ENCODE measurements around the gene OTUD7B. TPM values are rescaled to one million over a fixed set of nuclear protein-coding genes. Genes with fewer than 3 reads are reported as not detected.

Gene OTUD7B
- total and polyA plus RNA-seq, 4 donors: 6.3 to 41.2 (median 21.5) TPM

- no peaks in the 10 kb centered on the region for H3K9me3 ChIP-seq (ENCODE audit: control insufficient read depth, low read length)
- H3K4me3 ChIP-seq (ENCODE audit: low read length in 2 of 2): no peak overlapping the region
- no peak for ATAC-seq (ENCODE audit: low FRiP score)
- intact Hi-C loops (cut with DNase I): no loop called here
- H3K27ac ChIP-seq (ENCODE audit: low read depth in 1 of 2, low read length in 2 of 2): no peak overlapping the region
- no peak for DNase-seq
- H3K36me3 ChIP-seq (ENCODE audit: control insufficient read depth in 1 of 2, insufficient read depth in 2 of 2, low read length in 1 of 2): peaks cover 0 to 4% of the 10 kb centered on the region in 2 donors
- 90 to 91% methylated on average over 3 of the region's 3 CpGs for WGBS, 2 donors
- H3K4me1 ChIP-seq (ENCODE audit: control insufficient read depth in 1 of 2, insufficient read depth in 2 of 2, low read length in 2 of 2): no peaks in the 10 kb centered on the region
- no peaks in the 10 kb centered on the region for H3K27me3 ChIP-seq (ENCODE audit: control insufficient read depth in 1 of 2, insufficient read depth in 2 of 2, low read length in 1 of 2)
These were observed 33.2 kb downstream of the OTUD7B start for GRCh38 chr1:149977345-149977744.

GRCh38 chr1:149972547-149972946 lies 38.0 kb downstream of the OTUD7B start:
- H3K9me3 ChIP-seq (ENCODE audit: control insufficient read depth, low read length): no peaks in the 10 kb centered on the region
- H3K27ac ChIP-seq (ENCODE audit: low read depth in 1 of 2, low read length in 2 of 2): no peak overlapping the region
- H3K36me3 ChIP-seq (ENCODE audit: control insufficient read depth in 1 of 2, insufficient read depth in 2 of 2, low read length in 1 of 2): peaks cover 4 to 6% of the 10 kb centered on the region in 2 donors
- H3K27me3 ChIP-seq (ENCODE audit: control insufficient read depth in 1 of 2, insufficient read depth in 2 of 2, low read length in 1 of 2): no peaks in the 10 kb centered on the region
- DNase-seq (no peak), ATAC-seq (ENCODE audit: low FRiP score) (no peak)
- intact Hi-C loops (cut with DNase I): no loop called here
- WGBS, 2 donors: 85 to 92% methylated on average over 2 of the region's 2 CpGs
- H3K4me1 ChIP-seq (ENCODE audit: control insufficient read depth in 1 of 2, insufficient read depth in 2 of 2, low read length in 2 of 2): no peaks in the 10 kb centered on the region
- H3K4me3 ChIP-seq (ENCODE audit: low read length in 2 of 2): no peak overlapping the region

GRCh38 chr1:149967646-149968045 lies 42.9 kb downstream of the OTUD7B start:
- intact Hi-C loops (cut with DNase I): no loop called here
- Histone ChIP-seq H3K36me3 (ENCODE audit: control insufficient read depth in 1 of 2, insufficient read depth in 2 of 2, low read length in 1 of 2) (peaks cover 6 to 12% of the 10 kb centered on the region in 2 donors), H3K9me3 (ENCODE audit: control insufficient read depth, low read length) (no peaks in the 10 kb centered on the region), H3K4me3 (ENCODE audit: low read length in 2 of 2) (no peak overlapping the region), H3K27ac (ENCODE audit: low read depth in 1 of 2, low read length in 2 of 2) (no peak overlapping the region), H3K27me3 (ENCODE audit: control insufficient read depth in 1 of 2, insufficient read depth in 2 of 2, low read length in 1 of 2) (no peaks in the 10 kb centered on the region), H3K4me1 (ENCODE audit: control insufficient read depth in 1 of 2, insufficient read depth in 2 of 2, low read length in 2 of 2) (no peaks in the 10 kb centered on the region)
- DNase-seq (no peak), ATAC-seq (ENCODE audit: low FRiP score) (no peak)

- no peak overlapping the region for H3K4me3 ChIP-seq (ENCODE audit: low read length in 2 of 2)
- no peaks in the 10 kb centered on the region for H3K4me1 ChIP-seq (ENCODE audit: control insufficient read depth in 1 of 2, insufficient read depth in 2 of 2, low read length in 2 of 2)
- no peak for ATAC-seq (ENCODE audit: low FRiP score)
- no peak for DNase-seq
- 86 to 87% methylated on average over 3 of the region's 3 CpGs for WGBS, 2 donors
- H3K9me3 ChIP-seq (ENCODE audit: control insufficient read depth, low read length): no peaks in the 10 kb centered on the region
- no peak overlapping the region for H3K27ac ChIP-seq (ENCODE audit: low read depth in 1 of 2, low read length in 2 of 2)
- no peaks in the 10 kb centered on the region for H3K27me3 ChIP-seq (ENCODE audit: control insufficient read depth in 1 of 2, insufficient read depth in 2 of 2, low read length in 1 of 2)
- H3K36me3 ChIP-seq (ENCODE audit: control insufficient read depth in 1 of 2, insufficient read depth in 2 of 2, low read length in 1 of 2): peaks cover 6 to 12% of the 10 kb centered on the region in 2 donors
- intact Hi-C loops (cut with DNase I): no loop called here
These were observed 43.5 kb downstream of the OTUD7B start for GRCh38 chr1:149967041-149967440.

GRCh38 chr1:149966405-149966804 lies 44.1 kb downstream of the OTUD7B start:
- ATAC-seq (ENCODE audit: low FRiP score) (no peak), DNase-seq (no peak)
- no peaks in the 10 kb centered on the region for H3K9me3 ChIP-seq (ENCODE audit: control insufficient read depth, low read length)
- H3K27me3 ChIP-seq (ENCODE audit: control insufficient read depth in 1 of 2, insufficient read depth in 2 of 2, low read length in 1 of 2): no peaks in the 10 kb centered on the region
- no peak overlapping the region for H3K4me3 ChIP-seq (ENCODE audit: low read length in 2 of 2)
- 58 to 63% methylated on average over 1 of the region's 1 CpG for WGBS, 2 donors
- H3K27ac ChIP-seq (ENCODE audit: low read depth in 1 of 2, low read length in 2 of 2): no peak overlapping the region
- peaks cover 4 to 12% of the 10 kb centered on the region in 2 donors for H3K36me3 ChIP-seq (ENCODE audit: control insufficient read depth in 1 of 2, insufficient read depth in 2 of 2, low read length in 1 of 2)
- intact Hi-C loops (cut with DNase I): no loop called here
- no peaks in the 10 kb centered on the region for H3K4me1 ChIP-seq (ENCODE audit: control insufficient read depth in 1 of 2, insufficient read depth in 2 of 2, low read length in 2 of 2)

GRCh38 chr1:149965440-149965839 lies 45.1 kb downstream of the OTUD7B start:
- H3K9me3 ChIP-seq (ENCODE audit: control insufficient read depth, low read length): no peaks in the 10 kb centered on the region
- peaks cover 4 to 12% of the 10 kb centered on the region in 2 donors for H3K36me3 ChIP-seq (ENCODE audit: control insufficient read depth in 1 of 2, insufficient read depth in 2 of 2, low read length in 1 of 2)
- no peaks in the 10 kb centered on the region for H3K27me3 ChIP-seq (ENCODE audit: control insufficient read depth in 1 of 2, insufficient read depth in 2 of 2, low read length in 1 of 2)
- H3K4me1 ChIP-seq (ENCODE audit: control insufficient read depth in 1 of 2, insufficient read depth in 2 of 2, low read length in 2 of 2): no peaks in the 10 kb centered on the region
- intact Hi-C loops (cut with DNase I): no loop called here
- ATAC-seq (ENCODE audit: low FRiP score) (no peak), DNase-seq (no peak)
- 80 to 82% methylated on average over 3 of the region's 3 CpGs for WGBS, 2 donors
- H3K27ac ChIP-seq (ENCODE audit: low read depth in 1 of 2, low read length in 2 of 2): no peak overlapping the region
- H3K4me3 ChIP-seq (ENCODE audit: low read length in 2 of 2): no peak overlapping the region

GRCh38 chr1:149963358-149963757 lies 47.2 kb downstream of the OTUD7B start:
- ATAC-seq (ENCODE audit: low FRiP score): no peak
- 44 to 48% methylated on average over 3 of the region's 3 CpGs for WGBS, 2 donors
- Histone ChIP-seq H3K4me3 (ENCODE audit: low read length in 2 of 2) (no peak overlapping the region), H3K4me1 (ENCODE audit: control insufficient read depth in 1 of 2, insufficient read depth in 2 of 2, low read length in 2 of 2) (no peaks in the 10 kb centered on the region), H3K9me3 (ENCODE audit: control insufficient read depth, low read length) (no peaks in the 10 kb centered on the region), H3K36me3 (ENCODE audit: control insufficient read depth in 1 of 2, insufficient read depth in 2 of 2, low read length in 1 of 2) (peaks cover 4 to 11% of the 10 kb centered on the region in 2 donors), H3K27ac (ENCODE audit: low read depth in 1 of 2, low read length in 2 of 2) (no peak overlapping the region), H3K27me3 (ENCODE audit: control insufficient read depth in 1 of 2, insufficient read depth in 2 of 2, low read length in 1 of 2) (no peaks in the 10 kb centered on the region)
- DNase-seq: no peak
- intact Hi-C loops (cut with DNase I): loop anchor here (2.0 to 5.0 kb wide), 2 partner anchors 204 to 205 kb away; no protein-coding TSS in a partner anchor

- Histone ChIP-seq H3K4me3 (ENCODE audit: low read length in 2 of 2) (no peak overlapping the region), H3K4me1 (ENCODE audit: control insufficient read depth in 1 of 2, insufficient read depth in 2 of 2, low read length in 2 of 2) (no peaks in the 10 kb centered on the region), H3K27me3 (ENCODE audit: control insufficient read depth in 1 of 2, insufficient read depth in 2 of 2, low read length in 1 of 2) (no peaks in the 10 kb centered on the region), H3K36me3 (ENCODE audit: control insufficient read depth in 1 of 2, insufficient read depth in 2 of 2, low read length in 1 of 2) (peaks cover 4 to 11% of the 10 kb centered on the region in 2 donors), H3K27ac (ENCODE audit: low read depth in 1 of 2, low read length in 2 of 2) (peak overlapping the region; percentile 37 to 40), H3K9me3 (ENCODE audit: control insufficient read depth, low read length) (no peaks in the 10 kb centered on the region)
- 38 to 46% methylated on average over 2 of the region's 2 CpGs for WGBS, 2 donors
- no peak for ATAC-seq (ENCODE audit: low FRiP score)
- intact Hi-C loops (cut with DNase I): loop anchor here (1.0 to 5.0 kb wide), 3 partner anchors 88 to 206 kb away; no protein-coding TSS in a partner anchor
- no peak for DNase-seq
These were observed 47.8 kb downstream of the OTUD7B start for GRCh38 chr1:149962736-149963135.

GRCh38 chr1:149962039-149962647 lies 48.4 kb downstream of the OTUD7B start:
- Histone ChIP-seq H3K4me3 (ENCODE audit: low read length in 2 of 2) (no peak overlapping the region), H3K36me3 (ENCODE audit: control insufficient read depth in 1 of 2, insufficient read depth in 2 of 2, low read length in 1 of 2) (peaks cover 3 to 9% of the 10 kb centered on the region in 2 donors), H3K4me1 (ENCODE audit: control insufficient read depth in 1 of 2, insufficient read depth in 2 of 2, low read length in 2 of 2) (no peaks in the 10 kb centered on the region), H3K27ac (ENCODE audit: low read depth in 1 of 2, low read length in 2 of 2) (peak overlapping the region in 1 of 2 donors; percentile 37), H3K27me3 (ENCODE audit: control insufficient read depth in 1 of 2, insufficient read depth in 2 of 2, low read length in 1 of 2) (no peaks in the 10 kb centered on the region), H3K9me3 (ENCODE audit: control insufficient read depth, low read length) (no peaks in the 10 kb centered on the region)
- intact Hi-C loops (cut with DNase I): loop anchor here (1.0 to 5.0 kb wide), 3 partner anchors 88 to 207 kb away; no protein-coding TSS in a partner anchor
- 7 to 14% methylated on average over 3 of the region's 3 CpGs for WGBS, 2 donors
- ATAC-seq (ENCODE audit: low FRiP score) (peak; percentile 87), DNase-seq (peak in 1 of 2 donors; percentile 50)
